ENCODE data around the gene EBF3.

DNA sequence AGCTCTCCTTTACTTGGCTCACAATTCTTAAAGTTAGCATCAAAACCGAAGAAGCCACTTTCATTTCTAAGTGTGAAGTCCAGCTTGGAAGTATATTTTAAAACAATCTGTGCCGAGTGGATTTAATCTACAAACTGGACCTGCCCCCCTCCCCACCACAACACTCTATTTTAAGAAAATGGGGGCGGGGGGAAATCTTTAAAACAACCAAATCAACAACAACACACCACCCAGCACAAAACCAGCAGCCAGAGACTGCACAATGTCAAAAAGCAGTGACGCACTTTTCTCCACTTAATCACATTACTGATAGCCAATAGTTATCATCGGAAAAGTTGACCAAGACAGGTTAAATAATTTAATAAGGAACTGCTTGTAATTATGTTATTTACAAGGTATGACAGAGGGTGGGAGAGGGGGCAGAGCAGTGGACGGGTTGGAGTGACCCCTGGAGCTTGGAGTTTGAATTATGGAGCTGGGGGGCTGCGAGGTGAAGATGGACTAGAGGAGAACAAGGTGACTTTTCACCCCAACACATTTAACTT, 2.8 kb downstream of the EBF3 start:
- TF ChIP-seq, protein P1, sequence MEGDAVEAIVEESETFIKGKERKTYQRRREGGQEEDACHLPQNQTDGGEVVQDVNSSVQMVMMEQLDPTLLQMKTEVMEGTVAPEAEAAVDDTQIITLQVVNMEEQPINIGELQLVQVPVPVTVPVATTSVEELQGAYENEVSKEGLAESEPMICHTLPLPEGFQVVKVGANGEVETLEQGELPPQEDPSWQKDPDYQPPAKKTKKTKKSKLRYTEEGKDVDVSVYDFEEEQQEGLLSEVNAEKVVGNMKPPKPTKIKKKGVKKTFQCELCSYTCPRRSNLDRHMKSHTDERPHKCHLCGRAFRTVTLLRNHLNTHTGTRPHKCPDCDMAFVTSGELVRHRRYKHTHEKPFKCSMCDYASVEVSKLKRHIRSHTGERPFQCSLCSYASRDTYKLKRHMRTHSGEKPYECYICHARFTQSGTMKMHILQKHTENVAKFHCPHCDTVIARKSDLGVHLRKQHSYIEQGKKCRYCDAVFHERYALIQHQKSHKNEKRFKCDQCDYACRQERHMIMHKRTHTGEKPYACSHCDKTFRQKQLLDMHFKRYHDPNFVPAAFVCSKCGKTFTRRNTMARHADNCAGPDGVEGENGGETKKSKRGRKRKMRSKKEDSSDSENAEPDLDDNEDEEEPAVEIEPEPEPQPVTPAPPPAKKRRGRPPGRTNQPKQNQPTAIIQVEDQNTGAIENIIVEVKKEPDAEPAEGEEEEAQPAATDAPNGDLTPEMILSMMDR (IDR thresholded peaks at IDR 0.05), result no peak
- TF ChIP-seq REST (IDR thresholded peaks at IDR 0.05; ENCODE audit: insufficient read depth in 1 of 2, low read depth in 2 of 2, low read length in 1 of 2), result no peak
- no peak for TF ChIP-seq SIN3A (IDR thresholded peaks at IDR 0.05; ENCODE audit: borderline replicate concordance, insufficient read depth, low read depth, low read length)
- TF ChIP-seq POLR2AphosphoS5 (IDR thresholded peaks at IDR 0.05; ENCODE audit: low read depth, low read length), result no peak
